ENCODE measurements around the gene SLC25A22.

The SLC25A22 gene

DNA sequence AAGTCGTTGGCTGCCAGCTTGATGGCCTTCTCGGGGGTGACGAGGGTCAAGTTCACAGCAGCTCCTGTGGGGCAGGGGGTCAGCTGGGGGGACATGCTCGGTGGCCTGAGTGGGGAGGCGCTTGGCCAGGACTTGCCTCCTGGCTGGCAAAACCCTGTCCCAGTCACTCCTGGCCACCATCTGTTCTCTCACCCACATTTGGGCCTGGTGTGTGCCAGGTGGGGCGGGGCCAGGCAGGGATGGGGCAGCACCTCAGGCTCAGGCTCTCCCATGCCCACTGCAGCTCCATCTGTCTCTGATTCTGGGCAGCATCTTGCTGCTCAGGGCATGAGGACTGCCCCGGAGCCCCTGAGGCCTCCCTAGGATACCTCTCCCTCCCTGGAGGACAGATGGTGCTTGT is 4.5 kb downstream of the SLC25A22 start:
- H3K4me2 ChIP-seq (ENCODE audit: low read length): no peak overlapping the region
- H4K20me1 ChIP-seq (ENCODE audit: insufficient read depth, low read length): peaks cover 11% of the 10 kb centered on the region; the same call in 1 of the 2 replicates
- H3K27me3 ChIP-seq (ENCODE audit: low read depth, low read length): no peaks in the 10 kb centered on the region
- H3K36me3 ChIP-seq (replicated peaks; ENCODE audit: low read depth, low read length): peaks cover 3% of the 10 kb centered on the region
- TF ChIP-seq, protein P1, sequence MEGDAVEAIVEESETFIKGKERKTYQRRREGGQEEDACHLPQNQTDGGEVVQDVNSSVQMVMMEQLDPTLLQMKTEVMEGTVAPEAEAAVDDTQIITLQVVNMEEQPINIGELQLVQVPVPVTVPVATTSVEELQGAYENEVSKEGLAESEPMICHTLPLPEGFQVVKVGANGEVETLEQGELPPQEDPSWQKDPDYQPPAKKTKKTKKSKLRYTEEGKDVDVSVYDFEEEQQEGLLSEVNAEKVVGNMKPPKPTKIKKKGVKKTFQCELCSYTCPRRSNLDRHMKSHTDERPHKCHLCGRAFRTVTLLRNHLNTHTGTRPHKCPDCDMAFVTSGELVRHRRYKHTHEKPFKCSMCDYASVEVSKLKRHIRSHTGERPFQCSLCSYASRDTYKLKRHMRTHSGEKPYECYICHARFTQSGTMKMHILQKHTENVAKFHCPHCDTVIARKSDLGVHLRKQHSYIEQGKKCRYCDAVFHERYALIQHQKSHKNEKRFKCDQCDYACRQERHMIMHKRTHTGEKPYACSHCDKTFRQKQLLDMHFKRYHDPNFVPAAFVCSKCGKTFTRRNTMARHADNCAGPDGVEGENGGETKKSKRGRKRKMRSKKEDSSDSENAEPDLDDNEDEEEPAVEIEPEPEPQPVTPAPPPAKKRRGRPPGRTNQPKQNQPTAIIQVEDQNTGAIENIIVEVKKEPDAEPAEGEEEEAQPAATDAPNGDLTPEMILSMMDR (IDR thresholded peaks at IDR 0.05; ENCODE audit: low read depth, low read length): no peak
- no peak for TF ChIP-seq EZH2phosphoT487 (IDR thresholded peaks at IDR 0.05; ENCODE audit: low read depth)
- H3K4me3 ChIP-seq (ENCODE audit: low read length): no peak overlapping the region
- no peak overlapping the region for H2AFZ ChIP-seq (ENCODE audit: low read depth, low read length)
- H3K9me3 ChIP-seq (ENCODE audit: insufficient read depth, low read length): no peaks in the 10 kb centered on the region
- H3K79me2 ChIP-seq (ENCODE audit: low read length): peaks cover 34% of the 10 kb centered on the region
- peaks cover 14% of the 10 kb centered on the region for H3K4me1 ChIP-seq (ENCODE audit: low read length)
- no peak overlapping the region for H3K27ac ChIP-seq (ENCODE audit: low read length)
- H3K9ac ChIP-seq (ENCODE audit: low read length): no peak overlapping the region

DNA sequence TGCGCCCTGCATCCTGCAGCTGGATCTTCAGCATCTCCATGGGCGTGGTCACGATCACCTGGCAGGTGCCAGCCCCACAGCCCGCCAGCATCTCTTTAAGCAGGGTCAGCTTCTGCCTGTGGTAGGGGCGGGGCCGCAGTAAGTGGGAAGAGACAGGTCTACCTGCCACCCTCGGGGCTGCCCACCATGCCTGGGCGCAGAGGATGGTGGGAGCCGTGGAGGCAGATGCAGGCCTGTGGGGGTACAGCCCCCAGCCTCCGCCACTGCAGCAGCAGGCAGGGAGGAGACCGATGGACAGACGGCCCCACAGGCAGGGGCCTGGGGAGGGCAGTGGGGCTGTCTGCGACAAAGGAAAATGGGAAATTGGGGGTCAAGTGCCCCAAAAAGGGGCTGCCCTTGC is 5.2 kb downstream of the SLC25A22 start:
- Histone ChIP-seq H3K27ac (ENCODE audit: low read length) (no peak overlapping the region), H3K9ac (ENCODE audit: low read length) (no peak overlapping the region), H3K36me3 (replicated peaks; ENCODE audit: low read depth, low read length) (peaks cover 3% of the 10 kb centered on the region), H3K9me3 (ENCODE audit: insufficient read depth, low read length) (no peaks in the 10 kb centered on the region), H3K4me2 (ENCODE audit: low read length) (no peak overlapping the region), H3K27me3 (ENCODE audit: low read depth, low read length) (no peaks in the 10 kb centered on the region), H4K20me1 (ENCODE audit: insufficient read depth, low read length) (peaks cover 11% of the 10 kb centered on the region; the same call in 1 of the 2 replicates), H3K79me2 (ENCODE audit: low read length) (peaks cover 34% of the 10 kb centered on the region), H2AFZ (ENCODE audit: low read depth, low read length) (no peak overlapping the region), H3K4me3 (ENCODE audit: low read length) (no peak overlapping the region), H3K4me1 (ENCODE audit: low read length) (peaks cover 17% of the 10 kb centered on the region)
- no peak for TF ChIP-seq EZH2phosphoT487 (IDR thresholded peaks at IDR 0.05; ENCODE audit: low read depth)
- TF ChIP-seq, protein P1 (IDR thresholded peaks at IDR 0.05; ENCODE audit: low read depth, low read length): no peak

DNA sequence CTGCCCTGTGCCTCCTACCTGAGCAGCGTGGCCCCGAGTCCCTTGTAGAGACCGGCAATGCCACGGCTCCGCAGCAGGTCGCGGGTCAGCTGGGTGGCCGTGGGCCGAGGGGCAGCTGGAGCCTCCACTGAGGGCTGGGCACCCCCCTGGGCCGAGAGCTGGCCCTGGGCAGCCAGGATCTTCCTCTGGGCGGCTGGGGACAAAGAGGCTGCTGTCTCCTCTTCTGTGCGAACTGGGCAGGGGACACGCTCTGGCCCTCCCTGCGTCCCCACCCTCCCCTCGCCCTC is 5.6 kb downstream of the SLC25A22 start:
- no peak overlapping the region for H3K4me2 ChIP-seq (ENCODE audit: low read length)
- peaks cover 17% of the 10 kb centered on the region for H3K4me1 ChIP-seq (ENCODE audit: low read length)
- no peak overlapping the region for H3K9ac ChIP-seq (ENCODE audit: low read length)
- peaks cover 11% of the 10 kb centered on the region; the same call in 1 of the 2 replicates for H4K20me1 ChIP-seq (ENCODE audit: insufficient read depth, low read length)
- no peak overlapping the region for H2AFZ ChIP-seq (ENCODE audit: low read depth, low read length)
- no peaks in the 10 kb centered on the region for H3K9me3 ChIP-seq (ENCODE audit: insufficient read depth, low read length)
- H3K27me3 ChIP-seq (ENCODE audit: low read depth, low read length): no peaks in the 10 kb centered on the region
- no peak overlapping the region for H3K4me3 ChIP-seq (ENCODE audit: low read length)
- no peak overlapping the region for H3K27ac ChIP-seq (ENCODE audit: low read length)
- peaks cover 3% of the 10 kb centered on the region for H3K36me3 ChIP-seq (replicated peaks; ENCODE audit: low read depth, low read length)
- peaks cover 31% of the 10 kb centered on the region for H3K79me2 ChIP-seq (ENCODE audit: low read length)
- TF ChIP-seq, protein P1 (IDR thresholded peaks at IDR 0.05; ENCODE audit: low read depth, low read length): no peak
- no peak for TF ChIP-seq EZH2phosphoT487 (IDR thresholded peaks at IDR 0.05; ENCODE audit: low read depth)

DNA sequence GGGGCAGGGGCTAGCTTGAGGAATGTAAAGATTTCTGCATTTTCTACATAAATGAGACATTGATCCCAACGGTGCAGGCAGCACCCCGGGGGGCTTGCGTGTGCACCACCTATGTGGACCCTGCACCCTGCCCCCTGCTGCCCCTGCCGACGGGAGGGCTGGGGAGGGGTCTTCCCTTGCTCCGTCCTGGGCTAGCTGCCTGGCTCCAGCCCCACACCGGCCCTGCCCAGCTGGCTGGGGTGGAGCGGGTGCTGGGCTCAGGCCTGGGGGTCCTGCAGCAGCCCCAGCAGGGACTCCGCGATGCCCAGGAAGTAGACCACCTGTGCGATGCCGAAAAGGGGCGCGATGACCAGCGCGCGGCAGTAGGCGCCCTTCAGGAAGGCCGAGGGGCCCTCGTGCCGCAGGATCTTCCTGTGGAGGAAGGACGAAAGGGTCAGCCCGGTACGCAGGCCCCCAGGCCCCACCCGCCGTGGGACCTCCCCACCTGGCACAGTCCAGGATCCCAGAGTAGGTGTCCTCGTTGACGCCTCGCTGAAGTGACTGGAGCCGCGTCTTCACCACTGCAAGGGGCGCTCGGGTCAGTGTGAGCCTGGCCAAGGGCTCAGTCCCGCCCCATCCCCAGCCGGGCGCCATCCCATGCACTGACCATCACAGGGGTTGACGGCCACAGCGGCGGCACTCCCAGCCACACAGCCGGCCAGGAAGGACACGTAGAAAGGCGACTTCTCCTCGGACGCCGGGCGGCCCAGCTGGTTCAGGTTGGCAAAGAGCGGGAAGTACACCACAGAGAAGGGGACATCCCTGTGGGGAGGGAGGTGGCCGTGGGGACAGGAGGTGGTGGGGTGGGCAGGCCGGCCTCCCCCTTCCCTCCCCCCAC is 6.2 kb downstream of the SLC25A22 start:
- H3K27ac ChIP-seq (ENCODE audit: low read length): no peak overlapping the region
- peaks cover 3% of the 10 kb centered on the region for H3K36me3 ChIP-seq (replicated peaks; ENCODE audit: low read depth, low read length)
- H3K4me1 ChIP-seq (ENCODE audit: low read length): peaks cover 16% of the 10 kb centered on the region
- peaks cover 11% of the 10 kb centered on the region; the same call in 1 of the 2 replicates for H4K20me1 ChIP-seq (ENCODE audit: insufficient read depth, low read length)
- H3K79me2 ChIP-seq (ENCODE audit: low read length): peaks cover 25% of the 10 kb centered on the region
- no peak overlapping the region for H3K4me2 ChIP-seq (ENCODE audit: low read length)
- no peak overlapping the region for H3K4me3 ChIP-seq (ENCODE audit: low read length)
- H2AFZ ChIP-seq (ENCODE audit: low read depth, low read length): no peak overlapping the region
- H3K27me3 ChIP-seq (ENCODE audit: low read depth, low read length): no peaks in the 10 kb centered on the region
- no peak overlapping the region for H3K9ac ChIP-seq (ENCODE audit: low read length)
- no peaks in the 10 kb centered on the region for H3K9me3 ChIP-seq (ENCODE audit: insufficient read depth, low read length)
- TF ChIP-seq, protein P1 (IDR thresholded peaks at IDR 0.05; ENCODE audit: low read depth, low read length): no peak
- TF ChIP-seq EZH2phosphoT487 (IDR thresholded peaks at IDR 0.05; ENCODE audit: low read depth): no peak

Data from OCI-LY3 (cell line).